A549 (cell line): ENCODE measurements around the gene ARHGAP22. TPM values are rescaled to one million over a fixed set of nuclear protein-coding genes. Genes with fewer than 3 reads are reported as not detected.

Experiments used
- ATAC-seq, 2 experiments: fragments of 200-7000 bp in 1 of 2; fragments of >200 bp in 1 of 2; cut with Nextera tagmentation in 1 of 2; cut with Tn5 transposase in 1 of 2; 3 replicates each; pipeline versions ENCODE4 v1.8.0 to v1.9.1; 2018 to 2020; ENCODE audit warnings: mild to moderate bottlenecking in 1 of 2, moderate library complexity in 1 of 2
- CTCF ChIA-PET: fragments of 300-600 bp; sonication (Branson Sonifier 250); formaldehyde crosslinking; extraction: SDS; loops from one replicate; lab custom pipeline; 2021; ENCODE audit warnings: antibody characterized with exemption, inconsistent platforms; lab: Yijun Ruan, JAX
- POLR2A ChIA-PET: fragments of 350-600 bp; formaldehyde crosslinking; extraction: SDS; loops from one replicate; lab custom pipeline; 2021; ENCODE audit warnings: antibody characterized with exemption, inconsistent platforms; lab: Yijun Ruan, JAX
- DNase-seq, 2 experiments: peaks; one replicate each; pipeline versions ENCODE4 v3.0.0 to v3.0.0-alpha.2; 2011 to 2016; ENCODE audit warnings: low read depth in 1 of 2, low spot score in 1 of 2
- FAIRE-seq: peaks from 2 replicates; lab custom pipeline; 2011; peaks lifted over from hg19 to GRCh38; lab: Jason Lieb, UNC
- H3K27ac ChIP-seq, 2 experiments: fragments of >200 bp; sonication (Bioruptor Twin); formaldehyde crosslinking; 3 replicates each; pipeline ENCODE4 v1.5.1; 2016 to 2017
- H3K4me1 ChIP-seq: fragments of >200 bp; sonication (Bioruptor Twin); formaldehyde crosslinking; 3 replicates; pipeline ENCODE4 v1.6.1; 2016
- H3K4me2 ChIP-seq: fragments of >200 bp; sonication (Bioruptor Twin); formaldehyde crosslinking; 3 replicates; pipeline ENCODE4 v1.6.1; 2016
- H3K4me3 ChIP-seq: fragments of >200 bp; sonication (Bioruptor Twin); formaldehyde crosslinking; 3 replicates; pipeline ENCODE4 v1.5.1; 2016
- H3K9me3 ChIP-seq: fragments of >200 bp; sonication (Bioruptor Twin); formaldehyde crosslinking; 3 replicates; pipeline ENCODE4 v1.6.1; 2016
- BCL3 ChIP-seq: fragments of >200 bp; sonication (Bioruptor Twin); formaldehyde crosslinking; IDR thresholded peaks from 3 replicates; pipeline ENCODE4 v1.6.1; 2016
- BHLHE40 ChIP-seq: IDR thresholded peaks from 2 replicates; pipeline ENCODE4 v1.6.1; 2012; ENCODE audit warnings: low read depth, low read length, inconsistent platforms
- CHD2 ChIP-seq: fragments of 150-350 bp; IDR thresholded peaks from 2 replicates; pipeline ENCODE4 v1.6.1; 2014; ENCODE audit warnings: low read length; ENCODE audit not compliant: partially characterized antibody
- CHD4 ChIP-seq: fragments of 200-600 bp; sonication (generic); IDR thresholded peaks from 2 replicates; pipeline ENCODE4 v1.6.1; 2016; ENCODE audit warnings: antibody characterized with exemption, mild to moderate bottlenecking, borderline replicate concordance
- E2F6 ChIP-seq: IDR thresholded peaks from 2 replicates; pipeline ENCODE4 v1.6.1; 2012; ENCODE audit warnings: low read depth, borderline replicate concordance
- ELK1 ChIP-seq: fragments of 150-350 bp; IDR thresholded peaks from 2 replicates; pipeline ENCODE4 v1.6.1; 2014; ENCODE audit warnings: low read depth, mild to moderate bottlenecking, low read length
- EP300 ChIP-seq, 2 experiments: fragments of >200 bp; sonication (Bioruptor Twin); formaldehyde crosslinking; IDR thresholded peaks; 2 replicates in 1 of 2; 3 replicates in 1 of 2; pipeline ENCODE4 v1.6.1; 2016 to 2017
- FOSB ChIP-seq: fragments of 250-450 bp; sonication (Bioruptor Pico); IDR thresholded peaks from 2 replicates; pipeline ENCODE4 v1.5.0; 2020; ENCODE audit warnings: mild to moderate bottlenecking, moderate library complexity
- FOSL2 ChIP-seq, 2 experiments: fragments of 450-650 bp in 1 of 2; fragments of >200 bp in 1 of 2; sonication (Bioruptor Twin) in 1 of 2; formaldehyde crosslinking; IDR thresholded peaks; 2 replicates each; pipeline versions ENCODE4 v1.5.0 to v1.6.1; 2016 to 2020; ENCODE audit warnings: mild to moderate bottlenecking in 1 of 2, moderate library complexity in 1 of 2
- HEYL ChIP-seq: fragments of 250-450 bp; sonication (Bioruptor Pico); IDR thresholded peaks from 2 replicates; pipeline ENCODE4 v1.8.0; 2021; ENCODE audit warnings: mild to moderate bottlenecking, moderate library complexity
- HMGXB4 ChIP-seq: fragments of 250-450 bp; sonication (Bioruptor Pico); IDR thresholded peaks from 2 replicates; pipeline ENCODE4 v1.5.0; 2021; ENCODE audit warnings: mild to moderate bottlenecking, moderate library complexity, borderline replicate concordance
- HOXB5 ChIP-seq: fragments of 250-450 bp; sonication (Bioruptor Pico); IDR thresholded peaks from 2 replicates; pipeline ENCODE4 v1.5.0; 2020; ENCODE audit warnings: mild to moderate bottlenecking, moderate library complexity
- JUNB ChIP-seq: fragments of >200 bp; sonication (Bioruptor Twin); formaldehyde crosslinking; IDR thresholded peaks from 2 replicates; pipeline ENCODE4 v1.6.1; 2016
- KDM1A ChIP-seq: fragments of 200-600 bp; sonication (generic); IDR thresholded peaks from 2 replicates; pipeline ENCODE4 v1.6.1; 2016; ENCODE audit warnings: low read depth, mild to moderate bottlenecking
- MAZ ChIP-seq: fragments of 150-350 bp; IDR thresholded peaks from 2 replicates; pipeline ENCODE4 v1.6.1; 2014; ENCODE audit warnings: antibody characterized with exemption, low read depth, low read length, borderline replicate concordance
- MYC ChIP-seq: IDR thresholded peaks from 2 replicates; pipeline ENCODE4 v1.6.1; 2012; ENCODE audit warnings: mild to moderate bottlenecking, inconsistent platforms, low read length, improper control_type of control experiment, borderline replicate concordance
- NFE2L2 ChIP-seq: fragments of 150-350 bp; conservative IDR thresholded peaks from 2 replicates; pipeline ENCODE4 v1.6.1; 2014; ENCODE audit warnings: low read length
- NPAS2 ChIP-seq: fragments of 250-450 bp; sonication (Bioruptor Pico); IDR thresholded peaks from 2 replicates; pipeline ENCODE4 v1.8.0; 2022; ENCODE audit warnings: mild to moderate bottlenecking, moderate library complexity, borderline replicate concordance
- NR3C1 ChIP-seq: fragments of >200 bp; sonication (Bioruptor Twin); formaldehyde crosslinking; IDR thresholded peaks from 3 replicates; pipeline ENCODE4 v1.6.1; 2017
- PHF8 ChIP-seq: fragments of 200-600 bp; sonication (generic); IDR thresholded peaks from 2 replicates; pipeline ENCODE4 v1.6.1; 2016; ENCODE audit warnings: low read depth, mild to moderate bottlenecking, antibody characterized with exemption, moderate library complexity, borderline replicate concordance
- POLR2AphosphoS2 ChIP-seq: conservative IDR thresholded peaks from 2 replicates; pipeline ENCODE4 v1.6.1; 2012; ENCODE audit warnings: low read length, improper control_type of control experiment, inconsistent platforms
- REST ChIP-seq: fragments of 200-600 bp; sonication (generic); IDR thresholded peaks from 2 replicates; pipeline ENCODE4 v1.6.1; 2016; ENCODE audit warnings: antibody characterized with exemption, mild to moderate bottlenecking, moderate library complexity
- RNF2 ChIP-seq: fragments of 200-600 bp; sonication (generic); IDR thresholded peaks from 2 replicates; pipeline ENCODE4 v1.6.1; 2016; ENCODE audit warnings: low read depth, mild to moderate bottlenecking, antibody characterized with exemption, moderate library complexity, borderline replicate concordance
- SREBF2 ChIP-seq: fragments of 450-650 bp; IDR thresholded peaks from 2 replicates; pipeline ENCODE4 v1.6.1; 2014; ENCODE audit warnings: mild to moderate bottlenecking, moderate library complexity
- TP53 ChIP-seq: fragments of 250-450 bp; sonication (Bioruptor Pico); IDR thresholded peaks from 2 replicates; pipeline ENCODE4 v1.5.0; 2021; ENCODE audit warnings: mild to moderate bottlenecking, moderate library complexity
- ZC3H11A ChIP-seq: fragments of 450-650 bp; IDR thresholded peaks from 2 replicates; pipeline ENCODE4 v1.6.1; 2014; ENCODE audit warnings: antibody characterized with exemption, mild to moderate bottlenecking
- WGBS: methylation state at CpG from one replicate; pipeline ENCODE4 v1.1.6; 2017; ENCODE audit errors: missing lambda C conversion rate; 5-methylcytosine and 5-hydroxymethylcytosine counted together
- polyA plus RNA-seq, 4 experiments: library from polyadenylated mRNA; depleted of rRNA in 3 of 4; stranded (reverse); fragments of >200 nt; fragmentation: RNase III in 1 of 4; extraction: RNeasy Plus Mini Kit Qiagen cat#74134 plus additional on column Dnase treatment in 1 of 4; gene quantifications; 2 replicates in 3 of 4; 3 replicates in 1 of 4; pipeline ENCODE4 v1.2.3, GENCODE V29; 2011 to 2017

Gene ARHGAP22
- polyA plus RNA-seq, 2 of the 4 experiments (the other 2 are of a cell fraction): 1.9 to 3.2 TPM

- no peak for ATAC-seq
- H3K4me1 ChIP-seq: no peaks in the 10 kb centered on the region
- TF ChIP-seq HOXB5 (CRISPR knock-in tag): no peak
- TF ChIP-seq SREBF2: no peak
- TF ChIP-seq CHD4: no peak
- no peak for TF ChIP-seq NFE2L2
- no peak for TF ChIP-seq KDM1A
- no peak for TF ChIP-seq HMGXB4 (CRISPR knock-in tag)
- TF ChIP-seq FOSB (CRISPR knock-in tag): no peak
- no peak for TF ChIP-seq POLR2AphosphoS2
- no peak for TF ChIP-seq ELK1
- no peak for TF ChIP-seq EP300 (IDR thresholded peaks at IDR 0.05)
- no peak for TF ChIP-seq REST
- TF ChIP-seq FOSL2 (IDR thresholded peaks at IDR 0.05): no peak
- TF ChIP-seq FOSL2 (CRISPR knock-in tag; IDR thresholded peaks at IDR 0.05): no peak
- TF ChIP-seq JUNB: no peak
- no peak for TF ChIP-seq MAZ
- TF ChIP-seq BHLHE40: no peak
- no peak for TF ChIP-seq TP53 (CRISPR knock-in tag)
- TF ChIP-seq ZC3H11A: no peak
- no peak for TF ChIP-seq MYC
- no peak for TF ChIP-seq CHD2
- no peak overlapping the region for H3K4me3 ChIP-seq
- 94% methylated on average over 2 of the region's 2 CpGs for WGBS
- no peak for FAIRE-seq
- H3K27ac ChIP-seq: no peak overlapping the region
- CTCF ChIA-PET: no interaction called here
- no peaks in the 10 kb centered on the region for H3K9me3 ChIP-seq
- H3K4me2 ChIP-seq: no peak overlapping the region
- POLR2A ChIA-PET: no interaction called here
- no peak for DNase-seq
Measured at GRCh38 chr10:48576501-48576900, 28.4 kb downstream of the ARHGAP22 start.

GRCh38 chr10:48575901-48576300 lies 29.0 kb downstream of the ARHGAP22 start:
- DNase-seq (no peak), ATAC-seq (no peak), FAIRE-seq (no peak)
- H3K9me3 ChIP-seq: no peaks in the 10 kb centered on the region
- WGBS: 80% methylated on average over 4 of the region's 4 CpGs
- H3K27ac ChIP-seq: no peak overlapping the region
- H3K4me2 ChIP-seq: no peak overlapping the region
- POLR2A ChIA-PET: no interaction called here
- H3K4me3 ChIP-seq: no peak overlapping the region
- CTCF ChIA-PET: no interaction called here
- no peaks in the 10 kb centered on the region for H3K4me1 ChIP-seq
- TF ChIP-seq NPAS2 (no peak), NR3C1 (no peak), PHF8 (no peak), HEYL (CRISPR knock-in tag) (no peak), BCL3 (no peak), BHLHE40 (no peak), HOXB5 (CRISPR knock-in tag) (no peak), EP300 (IDR thresholded peaks at IDR 0.05) (no peak), RNF2 (no peak), REST (no peak), E2F6 (no peak)
